ENCODE measurements around the gene LEMD3.

Gene LEMD3

DNA sequence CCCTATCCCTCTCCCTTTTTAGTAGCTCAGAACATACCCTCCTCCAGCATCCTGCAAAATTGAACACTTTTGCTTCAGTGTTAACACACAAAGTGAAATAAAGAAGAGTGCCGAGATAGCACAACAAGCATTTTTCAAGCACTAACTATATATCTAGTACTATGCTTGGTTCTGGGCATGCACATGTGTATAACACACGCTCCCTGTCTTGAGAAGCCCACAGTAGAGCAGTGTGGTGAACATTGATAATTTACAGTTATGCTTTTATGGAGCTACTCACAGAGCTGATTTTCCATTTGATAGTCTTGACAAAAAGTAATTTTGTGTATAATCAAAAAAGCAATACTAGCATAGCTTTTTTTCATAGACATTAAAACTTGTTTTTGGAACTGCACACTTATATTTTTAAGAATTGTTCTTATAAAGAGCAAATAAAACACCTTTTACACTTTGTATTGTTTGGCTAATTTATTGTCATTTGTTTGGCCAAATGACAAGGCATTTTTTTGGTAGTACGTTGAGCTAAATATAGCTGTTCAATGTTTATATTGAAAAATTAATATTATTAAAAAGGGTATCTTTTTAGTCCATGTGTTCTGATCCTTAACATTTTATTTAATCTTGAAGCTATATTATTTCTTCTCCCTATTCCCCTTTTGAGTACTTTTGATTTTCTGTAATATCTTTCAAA lies 39.7 kb downstream of the LEMD3 start:
- no peak for DNase-seq

DNA sequence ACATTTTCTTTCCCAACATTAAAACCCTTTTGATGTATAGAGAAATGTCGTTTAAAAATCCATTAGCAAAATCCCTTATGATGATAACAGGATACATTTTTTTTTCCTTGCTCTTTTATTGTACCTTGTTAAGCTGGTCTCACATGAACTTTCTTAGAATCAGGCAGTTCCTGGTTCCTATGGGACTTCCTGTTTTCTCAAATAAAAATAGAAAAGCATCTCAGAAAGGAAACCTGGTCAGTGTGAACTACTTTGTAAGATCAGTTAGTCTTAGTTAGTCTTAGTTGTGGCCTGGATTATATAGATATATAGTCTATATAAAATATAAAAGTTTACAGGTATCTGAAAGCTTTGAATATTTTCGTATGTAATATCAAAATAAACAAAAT lies 40.3 kb downstream of the LEMD3 start:
- DNase-seq: no peak

DNA sequence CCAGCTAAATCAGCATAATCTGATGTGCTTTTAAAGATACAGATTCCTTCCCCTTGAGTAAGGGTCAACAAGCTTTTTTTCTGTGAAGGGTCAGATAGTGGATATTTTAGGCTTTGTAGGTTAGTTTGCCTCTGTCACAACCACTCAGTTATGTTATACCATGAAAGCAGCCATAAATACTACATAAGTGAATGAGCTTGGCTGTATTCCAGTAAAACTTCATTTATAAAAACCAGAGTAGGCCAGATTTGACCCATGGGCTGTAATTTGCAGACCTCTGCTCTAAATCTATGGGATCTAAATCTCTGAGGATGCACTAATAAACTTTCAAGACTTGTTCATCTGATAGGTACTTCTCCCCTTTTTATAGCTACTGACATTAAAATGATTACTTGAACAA lies 47.7 kb downstream of the LEMD3 start:
- DNase-seq: no peak

DNA sequence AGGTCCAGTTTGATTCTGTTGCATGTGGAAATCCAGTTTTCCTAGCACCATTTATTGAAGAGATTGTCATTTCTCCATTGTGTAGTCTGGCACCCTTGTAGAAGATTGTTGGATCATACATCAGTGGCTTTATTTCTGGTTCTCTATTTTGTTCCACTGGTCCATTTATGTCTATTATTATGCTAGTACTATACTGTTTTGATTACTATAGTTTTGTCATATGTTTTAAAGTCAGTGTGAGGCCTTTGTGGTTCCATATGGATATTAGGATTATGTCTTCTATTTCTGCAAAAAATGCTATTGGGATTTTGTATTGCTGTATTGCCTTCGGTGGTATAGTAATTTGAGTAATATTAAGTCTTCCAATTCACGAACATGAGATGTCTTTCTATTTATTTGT lies 51.4 kb downstream of the LEMD3 start:
- DNase-seq: no peak

DNA sequence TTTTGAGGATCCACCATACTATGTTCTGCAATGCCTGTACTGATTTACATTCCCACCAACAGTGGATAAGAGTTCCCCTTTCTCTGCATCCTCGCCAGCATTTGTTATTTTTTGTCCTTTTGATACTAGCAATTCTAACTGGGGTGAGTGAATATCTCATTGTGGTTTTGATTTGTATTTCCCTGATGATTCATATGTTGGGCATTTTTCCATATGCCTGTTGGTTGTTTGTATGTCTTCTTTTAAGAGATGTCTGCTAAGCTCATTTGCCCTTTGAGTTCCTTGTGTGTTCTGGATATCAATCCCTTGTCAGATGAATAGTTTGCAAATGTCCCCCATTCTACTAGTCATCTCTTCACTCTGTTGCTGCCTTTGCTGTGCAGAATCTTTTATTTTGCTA lies 60.1 kb downstream of the LEMD3 start:
- no peak for DNase-seq

DNA sequence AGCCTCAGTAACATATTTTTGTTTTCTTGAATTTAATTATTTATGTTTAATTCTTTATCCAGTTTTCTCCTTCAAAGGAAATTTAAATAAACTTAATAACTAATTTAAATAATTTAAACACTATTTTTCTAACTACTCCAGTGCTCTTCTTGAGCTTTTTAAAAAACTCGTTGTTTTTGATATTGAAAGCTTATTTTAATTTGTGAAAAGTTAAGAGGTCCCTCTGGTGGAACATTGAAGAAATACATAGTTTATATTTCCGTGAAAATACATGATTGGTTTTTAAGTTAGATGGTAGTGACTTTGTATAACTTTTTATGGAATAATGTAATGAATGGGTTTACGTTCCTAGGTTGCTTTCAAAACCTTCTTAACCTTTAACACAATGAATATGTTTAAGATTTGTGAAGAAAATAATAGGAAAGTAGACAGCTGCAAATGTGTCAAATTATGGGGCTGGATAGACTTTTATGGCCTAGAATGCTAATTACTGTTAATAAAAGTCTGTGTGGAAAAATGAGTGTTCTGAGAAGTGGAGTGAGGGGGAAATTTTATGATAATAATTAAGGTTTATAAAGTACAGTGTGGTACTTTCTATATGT lies 63.2 kb downstream of the LEMD3 start:
- no peak for DNase-seq

DNA sequence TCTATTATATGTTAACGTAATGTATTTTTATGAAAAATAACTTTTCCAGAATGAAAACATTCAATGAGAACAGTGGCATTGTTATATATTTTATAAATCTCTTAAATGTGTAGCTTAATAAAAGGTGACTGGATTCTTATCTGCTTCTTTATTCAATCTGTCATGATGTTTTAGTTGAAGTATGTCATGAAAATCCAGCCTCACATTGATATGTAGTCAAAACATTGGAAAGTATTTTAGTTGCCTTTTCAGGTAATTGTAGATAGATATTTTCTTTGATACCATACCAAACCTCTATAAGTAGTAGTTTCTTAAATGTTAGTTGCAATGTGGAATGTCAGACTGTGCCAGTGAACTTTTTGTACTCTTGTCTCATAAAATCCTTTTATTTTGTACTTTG lies 67.8 kb downstream of the LEMD3 start:
- DNase-seq: no peak

DNA sequence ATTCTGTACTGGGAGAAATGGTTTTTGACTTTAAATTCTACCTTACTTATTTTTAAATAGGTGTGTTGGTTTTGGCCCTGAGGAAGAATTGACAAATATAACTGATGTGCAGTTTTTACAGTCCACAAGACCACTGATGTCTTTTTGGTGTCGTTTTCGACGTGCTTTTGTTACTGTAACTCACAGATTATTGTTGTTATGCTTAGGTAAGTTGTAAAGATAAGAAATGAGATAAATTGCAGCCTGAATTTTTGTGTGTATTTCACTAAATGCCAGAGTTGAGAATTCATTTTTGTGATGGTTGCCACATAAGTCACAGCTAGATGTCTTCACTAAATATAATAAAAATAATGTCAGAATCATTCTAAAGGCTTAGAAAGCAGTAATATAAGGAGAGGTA lies 69.2 kb downstream of the LEMD3 start:
- DNase-seq: no peak

DNA sequence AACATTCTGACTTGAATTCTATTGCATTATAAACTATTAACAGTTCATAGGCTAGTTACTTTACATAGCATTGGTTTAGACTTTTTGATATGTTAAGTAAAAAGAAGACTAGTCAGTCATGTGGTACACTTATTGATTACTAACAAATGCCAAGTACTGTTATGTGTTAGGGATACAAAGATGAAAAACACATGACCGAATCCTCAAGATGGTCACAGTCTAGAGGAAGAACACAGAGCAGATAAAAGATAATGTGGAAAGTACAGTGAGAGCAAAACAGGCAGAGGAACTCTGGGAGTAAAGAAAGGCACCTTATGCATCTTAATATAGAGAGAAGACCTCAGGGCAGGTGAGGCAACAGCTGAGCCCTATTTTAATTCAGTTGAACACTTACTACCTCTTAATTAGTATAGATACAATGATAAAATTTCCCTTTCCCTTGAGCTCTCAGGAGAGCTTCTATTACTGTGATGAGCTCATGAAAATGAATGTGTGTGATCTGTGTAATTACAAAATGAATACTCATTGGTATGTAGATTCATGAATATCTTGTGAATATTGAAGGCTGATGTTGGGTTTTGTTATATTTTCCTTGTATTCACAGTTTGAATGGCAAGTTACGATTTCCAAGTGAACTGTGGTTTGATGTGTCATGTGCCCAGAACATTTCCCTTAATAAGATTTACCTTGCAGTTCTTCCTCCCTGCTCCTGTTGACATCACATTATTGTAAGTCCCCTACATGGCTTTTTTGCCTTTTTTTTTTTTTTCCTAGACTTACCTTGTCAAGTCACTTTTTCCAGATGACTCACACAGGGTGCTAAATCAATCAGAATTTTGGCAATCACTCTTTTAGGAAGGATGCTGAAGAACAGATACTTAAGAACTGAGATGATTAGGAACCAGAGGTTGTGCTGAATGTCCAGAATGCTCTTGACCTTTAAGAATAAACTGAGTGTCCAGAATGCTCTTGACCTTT lies 79.6 kb downstream of the LEMD3 start:
- DNase-seq: no peak

DNA sequence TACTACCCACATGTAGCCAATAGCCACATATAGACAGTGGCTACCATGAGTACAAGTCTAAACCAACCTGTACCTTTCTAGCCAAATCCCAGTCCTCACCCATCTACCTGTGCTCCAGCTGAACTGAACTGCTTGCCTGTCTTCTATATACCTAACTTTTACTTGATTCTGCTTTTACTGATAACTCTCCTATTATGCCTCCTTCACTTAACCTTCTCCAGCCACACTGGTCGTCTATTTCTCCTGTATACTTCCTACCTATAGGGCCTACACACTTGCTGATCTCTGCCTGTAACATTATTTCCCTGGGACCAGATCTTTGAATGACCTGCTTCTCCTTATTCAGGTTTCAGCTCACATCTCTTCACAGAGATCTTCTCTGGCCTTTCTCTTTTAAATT lies 83.1 kb downstream of the LEMD3 start:
- DNase-seq: no peak

DNA sequence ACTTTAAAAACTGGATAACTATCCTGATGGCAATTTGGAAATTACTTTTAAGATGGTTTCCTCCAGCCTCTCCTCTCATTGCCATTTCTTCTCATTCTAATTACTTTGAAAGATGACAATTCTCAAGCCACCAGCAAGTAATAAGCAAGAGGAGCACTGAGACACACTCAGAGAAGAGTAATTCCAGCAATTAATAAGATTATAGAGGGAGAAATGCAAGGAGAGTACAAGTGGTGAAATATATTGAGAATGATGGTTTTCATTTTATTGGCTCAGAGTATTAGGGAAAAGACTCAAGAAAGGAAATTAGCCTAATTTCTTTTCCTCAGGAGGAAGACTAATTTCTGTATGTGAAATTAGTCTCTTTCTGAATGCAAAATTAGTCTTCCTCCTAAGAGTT lies 88.6 kb downstream of the LEMD3 start:
- DNase-seq: no peak

DNA sequence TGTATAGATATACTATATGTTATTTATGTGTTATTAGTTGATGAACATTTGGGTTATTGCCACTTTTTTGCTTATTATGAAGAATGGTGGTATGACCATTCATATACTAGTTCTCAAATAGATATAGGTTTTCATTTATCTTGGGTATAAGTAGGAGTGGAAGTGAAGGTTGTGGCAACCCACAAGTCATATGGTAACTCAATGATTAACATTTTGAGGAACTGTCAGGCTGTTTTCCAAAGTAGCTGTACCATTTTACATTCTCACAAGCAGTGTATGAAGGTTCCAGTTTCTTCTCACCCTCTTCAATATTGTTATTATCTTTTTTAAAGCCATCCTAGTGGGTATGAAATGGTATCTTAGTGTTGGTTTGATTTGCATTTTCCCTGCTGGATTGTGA lies 90.1 kb downstream of the LEMD3 start:
- no peak for DNase-seq

DNA sequence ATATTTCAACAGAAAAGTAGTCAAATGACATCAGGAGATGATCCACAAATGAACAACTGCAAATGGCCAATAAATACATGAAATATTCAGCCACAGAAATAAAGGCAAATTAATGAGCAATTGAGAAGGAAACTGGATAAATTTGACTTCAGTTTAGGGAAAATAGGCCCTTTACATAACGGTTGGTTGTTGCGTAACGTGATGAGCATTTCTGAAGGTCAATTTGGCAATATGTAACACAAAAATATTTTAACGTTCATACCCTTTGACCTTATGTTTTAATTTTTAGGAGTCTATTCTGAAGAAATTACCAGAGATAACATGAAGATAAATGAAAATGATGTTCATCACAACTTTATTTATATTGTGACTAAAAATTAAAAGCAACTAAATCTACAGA lies 94.4 kb downstream of the LEMD3 start:
- no peak for DNase-seq

DNA sequence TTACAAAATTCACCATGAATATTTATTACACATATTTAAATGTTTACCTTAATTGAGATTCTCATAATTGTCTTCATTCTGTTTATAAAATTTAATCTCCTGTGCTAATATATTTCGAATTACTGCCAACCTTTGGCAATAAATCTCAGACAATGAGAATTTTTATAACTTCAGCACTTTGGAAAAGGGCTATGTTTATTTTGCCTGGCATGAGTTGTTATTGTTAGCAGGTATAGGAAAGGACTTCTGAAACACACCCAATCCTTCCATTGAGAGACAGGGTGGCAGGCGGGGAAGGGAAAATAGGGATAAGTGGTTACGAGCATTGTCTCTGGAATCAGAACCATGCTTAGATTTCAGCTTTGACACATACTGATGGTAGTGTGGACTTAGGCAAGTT lies 97.0 kb downstream of the LEMD3 start:
- DNase-seq: no peak

DNA sequence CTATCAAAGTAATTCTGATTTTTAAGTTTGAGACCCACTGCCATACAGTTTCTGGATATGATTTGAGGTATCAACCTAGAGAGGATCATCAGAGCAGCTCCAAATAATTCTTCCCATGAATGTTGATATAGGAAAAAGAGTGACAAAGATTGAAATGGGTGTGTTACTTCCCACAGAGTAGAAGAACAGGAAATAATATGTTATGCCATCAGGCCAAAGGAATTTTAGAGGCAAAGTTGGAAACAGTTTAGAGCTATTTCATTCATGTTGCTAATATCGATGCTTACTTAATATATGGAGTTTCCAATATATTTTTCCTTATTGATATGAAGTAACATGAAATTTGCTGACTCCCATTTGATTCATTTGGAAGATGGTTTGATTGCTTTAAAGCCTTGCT lies 100.2 kb downstream of the LEMD3 start:
- no peak for DNase-seq

DNA sequence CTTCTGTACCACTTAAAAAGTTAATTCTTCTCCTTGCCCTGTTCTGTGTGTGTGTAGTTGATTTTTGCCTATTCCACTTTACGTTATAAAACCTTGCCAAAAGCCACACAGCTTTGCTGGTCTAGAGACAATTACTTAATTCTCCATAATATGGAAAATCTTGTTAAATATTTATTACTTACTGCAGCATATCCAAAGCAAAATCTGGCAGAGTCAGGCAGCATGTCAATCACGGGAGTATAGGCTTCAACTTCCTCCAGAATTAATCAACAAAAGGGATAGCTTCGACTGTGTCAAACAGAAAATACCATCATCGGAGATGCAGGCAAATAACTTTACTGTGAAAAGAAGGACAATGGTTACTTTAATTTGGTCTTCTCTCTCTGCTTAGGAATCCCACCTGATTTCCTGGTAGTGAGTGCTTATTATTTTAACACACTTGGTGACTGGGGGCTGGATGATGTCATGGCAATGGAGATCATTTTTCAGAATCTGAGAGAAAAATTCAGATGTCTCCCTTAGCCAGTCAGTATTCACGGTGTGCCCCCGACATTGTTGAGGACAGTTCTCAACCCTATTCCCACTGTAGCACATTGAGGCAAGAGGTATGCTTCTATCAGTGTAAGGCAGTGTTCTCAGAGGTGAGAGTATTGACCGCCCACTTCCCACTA lies 105.4 kb downstream of the LEMD3 start:
- no peak for DNase-seq

DNA sequence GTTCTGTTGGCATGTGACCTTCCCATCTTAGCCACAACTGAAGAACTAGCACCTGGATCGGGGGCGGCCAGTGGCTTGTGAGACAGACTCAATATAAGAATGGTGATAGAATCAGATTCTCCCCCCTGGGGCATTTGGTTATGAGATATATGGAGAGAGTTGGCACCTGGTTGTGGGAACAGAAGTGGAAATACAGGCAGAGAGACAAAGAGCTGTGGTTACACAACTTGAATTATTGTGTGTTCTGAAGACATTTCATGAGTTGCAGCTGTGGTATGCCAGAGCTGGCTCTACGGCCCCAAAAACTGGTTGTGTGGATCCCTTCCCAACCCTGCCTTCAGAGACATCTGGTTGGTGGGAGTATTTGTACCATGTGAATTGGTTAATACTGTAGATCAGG lies 106.2 kb downstream of the LEMD3 start:
- DNase-seq: no peak

DNA sequence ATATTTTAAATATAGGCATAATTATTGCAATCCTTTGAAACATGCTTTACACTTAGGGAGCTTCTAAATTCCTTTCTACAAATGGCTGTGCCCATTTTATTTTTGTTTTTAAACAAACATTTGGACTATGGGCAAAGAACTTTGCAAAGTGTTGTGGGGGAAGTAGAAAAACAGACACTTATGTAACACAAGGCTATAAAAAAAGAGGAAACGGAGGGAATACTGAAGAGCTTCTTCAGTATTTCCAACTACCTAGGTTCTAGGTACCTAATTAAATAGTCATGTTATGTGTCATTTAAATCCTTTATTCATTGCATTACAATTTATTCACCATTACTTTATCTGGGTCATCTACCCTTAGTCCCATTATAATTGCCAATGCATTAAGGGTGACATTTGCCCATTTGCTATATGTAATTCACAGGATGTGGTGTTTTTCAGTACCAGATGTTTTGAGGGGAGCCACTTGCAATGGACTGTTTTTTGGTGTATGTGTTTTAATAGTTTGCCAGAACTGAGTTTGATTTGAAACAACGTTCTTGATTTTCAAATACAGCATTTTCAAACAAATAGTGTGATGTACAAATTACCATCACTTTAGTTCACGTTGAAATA lies 107.6 kb downstream of the LEMD3 start:
- no peak for DNase-seq

DNA sequence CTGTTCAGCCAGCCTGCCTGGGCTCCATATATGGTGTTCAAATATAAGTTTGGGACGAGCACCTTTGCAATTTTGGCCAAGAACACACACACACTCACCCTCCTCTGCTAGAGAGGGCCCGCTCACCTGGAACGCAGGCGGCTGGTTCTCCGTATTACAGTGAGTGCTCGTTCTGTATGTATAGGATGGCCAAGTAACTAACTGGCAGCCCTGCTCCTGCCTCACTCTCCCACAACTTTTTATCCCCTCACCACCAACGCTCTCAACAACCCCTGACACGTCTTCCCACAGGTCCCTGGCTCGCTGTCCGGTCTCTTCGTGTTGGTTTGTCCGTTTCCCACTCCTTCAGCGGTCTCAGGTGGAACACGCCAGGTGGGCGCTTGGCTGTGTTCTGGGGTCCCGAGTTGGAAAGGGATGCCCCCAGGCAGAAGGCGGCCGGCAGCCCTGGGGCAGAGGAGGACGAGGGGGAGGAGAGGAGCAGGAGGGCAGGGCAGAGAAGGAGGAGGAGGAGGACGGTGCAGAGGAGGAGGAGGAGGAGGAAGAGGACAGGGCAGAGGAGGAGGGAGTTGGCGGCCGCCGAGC lies 108.7 kb downstream of the LEMD3 start:
- no peak for DNase-seq

DNA sequence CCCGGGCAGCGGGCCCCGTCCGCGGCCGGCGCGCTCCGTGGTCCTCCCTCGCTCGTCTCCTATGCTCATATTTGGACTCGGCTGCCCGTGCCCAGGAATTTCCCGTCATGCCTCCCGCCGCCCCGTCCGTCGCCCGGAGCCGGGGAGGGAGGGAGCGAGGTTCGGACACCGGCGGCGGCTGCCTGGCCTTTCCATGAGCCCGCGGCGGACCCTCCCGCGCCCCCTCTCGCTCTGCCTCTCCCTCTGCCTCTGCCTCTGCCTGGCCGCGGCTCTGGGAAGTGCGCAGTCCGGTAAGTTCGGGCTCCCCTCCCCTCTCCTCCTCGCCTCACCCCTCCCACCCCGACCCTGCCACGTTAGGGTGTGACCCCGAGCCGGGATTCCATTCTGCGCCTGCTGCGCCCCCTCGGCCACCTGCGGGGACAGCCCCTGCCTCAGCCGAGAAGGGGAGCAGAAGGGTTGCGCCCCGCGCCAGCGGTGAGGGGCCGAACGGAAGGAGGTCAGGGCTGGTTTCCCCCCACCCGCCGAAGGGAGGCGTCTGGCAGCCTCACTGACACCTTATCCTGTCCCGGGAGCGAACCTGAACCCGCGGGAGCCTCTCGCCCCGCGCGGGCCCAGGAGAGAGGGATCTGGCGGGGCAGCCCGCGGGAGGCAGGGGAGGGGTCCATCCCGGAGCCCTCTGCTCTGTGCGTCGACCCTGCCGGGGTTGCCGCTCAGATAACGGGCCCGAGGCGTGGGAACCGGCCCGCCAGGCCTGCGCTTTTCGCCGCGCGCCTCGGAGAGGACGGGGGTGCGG lies 109.4 kb downstream of the LEMD3 start, which contains the start of gene MSRB3:
MSRB3 (plus strand) TSS at position 108 of the 793 bp plus-strand sequence. CDS start 29,897 bp downstream, outside the sequence.
- DNase-seq: peak; percentile 9

DNA sequence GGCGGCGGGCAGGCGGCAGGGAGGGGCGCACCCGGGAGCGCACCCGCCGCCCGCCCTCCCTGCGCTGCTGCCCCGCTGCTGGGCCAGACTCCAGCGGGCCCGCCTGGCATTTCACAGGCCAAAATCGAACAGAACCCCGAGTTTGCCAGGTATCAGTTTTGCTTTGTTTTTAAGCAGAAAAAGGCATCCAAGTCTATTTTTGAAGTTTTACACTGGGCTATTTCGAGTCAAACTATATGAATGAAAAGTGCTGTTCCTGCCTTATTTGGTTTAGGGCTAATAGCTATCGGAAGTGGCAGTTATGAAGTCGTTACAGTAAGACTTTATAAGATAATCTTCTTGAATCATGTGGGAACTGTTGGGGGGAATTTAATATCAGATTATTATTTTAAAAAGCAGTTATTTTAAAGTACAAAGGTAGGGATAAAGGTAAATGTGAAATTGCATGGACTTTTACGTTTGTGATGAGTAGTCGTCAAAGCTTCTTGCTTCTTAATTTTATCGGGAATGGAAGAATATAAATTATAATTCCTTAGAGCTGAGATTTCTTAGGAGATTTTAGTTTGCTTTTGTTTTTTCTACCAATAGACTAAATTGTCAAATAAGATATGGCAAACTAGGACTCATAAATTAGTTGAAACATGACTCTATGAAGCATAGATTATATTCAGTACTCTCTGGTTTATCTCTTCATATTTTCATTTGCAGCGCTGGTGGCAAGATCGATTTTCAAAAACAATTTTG lies 110.2 kb downstream of the LEMD3 start:
- DNase-seq: no peak
